Astrocyte of the spinal cord (primary cell): ENCODE measurements around the gene PTPRZ1.

Source experiments
- DNase-seq: peaks from one replicate; pipeline ENCODE4 v3.0.0; 2011; ENCODE audit warnings: low read depth, low spot score
- H3K4me3 ChIP-seq: 2 replicates; pipeline ENCODE4 v1.5.1; 2011; ENCODE audit warnings: low read depth, mild to moderate bottlenecking, low read length, moderate library complexity
- CTCF ChIP-seq: IDR thresholded peaks from 2 replicates; pipeline ENCODE4 v1.5.1; 2012; ENCODE audit warnings: low read depth, mild to moderate bottlenecking, low read length, inconsistent platforms
- in situ Hi-C: cut with HindIII; loops from 2 replicates; pipeline ENCODE4 v1.10.0; 2017; ENCODE audit warnings: low sequenced_read_pairs

Gene PTPRZ1

GRCh38 chr7:122100021-122100420 is 227.1 kb downstream of the PTPRZ1 start:
- in situ Hi-C loops: no loop called here
- H3K4me3 ChIP-seq: no peak overlapping the region
- no peak for TF ChIP-seq CTCF
- DNase-seq: no peak

GRCh38 chr7:122103064-122103463 is 230.1 kb downstream of the PTPRZ1 start:
- in situ Hi-C loops: no loop called here
- DNase-seq: no peak
- H3K4me3 ChIP-seq: no peak overlapping the region
- no peak for TF ChIP-seq CTCF
